ENCODE results near the gene P2RX7. TPM values are rescaled to one million over a fixed set of nuclear protein-coding genes. Genes with fewer than 3 reads are reported as not detected.

The P2RX7 gene
- total RNA-seq, 2 experiments from 2014 or later = 0.13 to 0.48 TPM

- H3K36me3 ChIP-seq (ENCODE audit: insufficient read depth, low read length) = no peaks in the 10 kb centered on the region
- BruUV-seq (replicated peaks) = no TSS peak
- CTCF ChIA-PET (ENCODE audit: unreplicated experiment) = no interaction called here
- H3K4me1 ChIP-seq (ENCODE audit: insufficient read depth, low read length, poor library complexity, severe bottlenecking) = peaks cover 8% of the 10 kb centered on the region
- POLR2A ChIA-PET = no interaction called here
- no peak overlapping the region for H3K4me3 ChIP-seq (ENCODE audit: low read depth, low read length, poor library complexity, severe bottlenecking)
- no peaks in the 10 kb centered on the region for H3K79me2 ChIP-seq (ENCODE audit: insufficient read depth, low read depth, low read length)
- intact Hi-C loops (cut with micrococcal nuclease; ENCODE audit: unreplicated experiment) = no loop called here
- TF ChIP-seq CTCF (conservative IDR thresholded peaks at IDR 0.05; ENCODE audit: low read length) (no peak), EZH2phosphoT487 (IDR thresholded peaks at IDR 0.05; ENCODE audit: borderline replicate concordance, low read depth, low read length) (no peak)
- no peak overlapping the region for H3K27ac ChIP-seq (ENCODE audit: low read depth, low read length, poor library complexity, severe bottlenecking)
- H3K9me3 ChIP-seq (ENCODE audit: low read length) = no peaks in the 10 kb centered on the region
- no peaks in the 10 kb centered on the region for H4K20me1 ChIP-seq (ENCODE audit: insufficient read depth, low read length)
- H2AFZ ChIP-seq (ENCODE audit: low read length) = peak overlapping the region; percentile 55; the same call in 1 of the 2 replicates
- DNase-seq (ENCODE audit: low spot score) = peak; percentile 33
- H3K9me2 ChIP-seq (ENCODE audit: insufficient read depth, low read length) = no peaks in the 10 kb centered on the region
- peak overlapping the region; percentile 16; the same call in 1 of the 2 replicates for H3K4me2 ChIP-seq (ENCODE audit: low read length)
These were observed 52.6 kb downstream of the P2RX7 start for GRCh38 chr12:121184984-121185889.

GRCh38 chr12:121186826-121187225 lies 54.1 kb downstream of the P2RX7 start:
- no peak overlapping the region for H2AFZ ChIP-seq (ENCODE audit: low read length)
- H3K9me2 ChIP-seq (ENCODE audit: insufficient read depth, low read length) = no peaks in the 10 kb centered on the region
- DNase-seq (ENCODE audit: low spot score) = no peak
- CTCF ChIA-PET (ENCODE audit: unreplicated experiment) = no interaction called here
- H3K4me3 ChIP-seq (ENCODE audit: low read depth, low read length, poor library complexity, severe bottlenecking) = no peak overlapping the region
- no peak overlapping the region for H3K27ac ChIP-seq (ENCODE audit: low read depth, low read length, poor library complexity, severe bottlenecking)
- no TSS peak for BruUV-seq (replicated peaks)
- H4K20me1 ChIP-seq (ENCODE audit: insufficient read depth, low read length) = no peaks in the 10 kb centered on the region
- no peak overlapping the region for H3K4me2 ChIP-seq (ENCODE audit: low read length)
- POLR2A ChIA-PET = interaction anchor here (1.0 kb wide), 1 partner anchor 11 kb away, joined by 3 read pairs; no protein-coding TSS in a partner anchor
- no peaks in the 10 kb centered on the region for H3K36me3 ChIP-seq (ENCODE audit: insufficient read depth, low read length)
- no peaks in the 10 kb centered on the region for H3K79me2 ChIP-seq (ENCODE audit: insufficient read depth, low read depth, low read length)
- intact Hi-C loops (cut with micrococcal nuclease; ENCODE audit: unreplicated experiment) = no loop called here
- H3K4me1 ChIP-seq (ENCODE audit: insufficient read depth, low read length, poor library complexity, severe bottlenecking) = peaks cover 8% of the 10 kb centered on the region
- TF ChIP-seq CTCF (conservative IDR thresholded peaks at IDR 0.05; ENCODE audit: low read length) (no peak), EZH2phosphoT487 (IDR thresholded peaks at IDR 0.05; ENCODE audit: borderline replicate concordance, low read depth, low read length) (no peak)
- H3K9me3 ChIP-seq (ENCODE audit: low read length) = no peaks in the 10 kb centered on the region

- H4K20me1 ChIP-seq (ENCODE audit: insufficient read depth, low read length) = no peaks in the 10 kb centered on the region
- no TSS peak for BruUV-seq (replicated peaks)
- intact Hi-C loops (cut with micrococcal nuclease; ENCODE audit: unreplicated experiment) = no loop called here
These were observed 54.8 kb downstream of the P2RX7 start for GRCh38 chr12:121187501-121187900.

More at GRCh38 chr12:121187501-121187900, 54.8 kb downstream of the P2RX7 start:
- TF ChIP-seq CTCF (conservative IDR thresholded peaks at IDR 0.05; ENCODE audit: low read length) (no peak), EZH2phosphoT487 (IDR thresholded peaks at IDR 0.05; ENCODE audit: borderline replicate concordance, low read depth, low read length) (no peak)
- Histone ChIP-seq H3K27ac (ENCODE audit: low read depth, low read length, poor library complexity, severe bottlenecking) (no peak overlapping the region), H3K79me2 (ENCODE audit: insufficient read depth, low read depth, low read length) (no peaks in the 10 kb centered on the region), H3K9me3 (ENCODE audit: low read length) (no peaks in the 10 kb centered on the region), H3K36me3 (ENCODE audit: insufficient read depth, low read length) (no peaks in the 10 kb centered on the region), H3K9me2 (ENCODE audit: insufficient read depth, low read length) (no peaks in the 10 kb centered on the region), H3K4me3 (ENCODE audit: low read depth, low read length, poor library complexity, severe bottlenecking) (no peak overlapping the region), H2AFZ (ENCODE audit: low read length) (no peak overlapping the region), H3K4me1 (ENCODE audit: insufficient read depth, low read length, poor library complexity, severe bottlenecking) (peaks cover 8% of the 10 kb centered on the region), H3K4me2 (ENCODE audit: low read length) (no peak overlapping the region)
- ChIA-PET CTCF (ENCODE audit: unreplicated experiment) (no interaction called here), POLR2A (no interaction called here)
- no peak for DNase-seq (ENCODE audit: low spot score)
